Ishikawa (cell line): Measurements from ENCODE around the gene CCDC186.
A peak's percentile ranks its signal among the peaks of the same experiment; 100 is the strongest.

Experiments used
- CEBPB ChIP-seq: IDR thresholded peaks from 2 replicates; pipeline ENCODE4 v1.6.1; 2012
- CREB1 ChIP-seq: IDR thresholded peaks from 2 replicates; pipeline ENCODE4 v1.6.1; 2012; ENCODE audit warnings: low read depth
- EGR1 ChIP-seq: IDR thresholded peaks from 2 replicates; pipeline ENCODE4 v1.6.1; 2012
- FOXM1 ChIP-seq: IDR thresholded peaks from 2 replicates; pipeline ENCODE4 v1.6.1; 2012; ENCODE audit warnings: low read depth, borderline replicate concordance
- MAX ChIP-seq: IDR thresholded peaks from 2 replicates; pipeline ENCODE4 v1.6.1; 2012
- NFIC ChIP-seq: IDR thresholded peaks from 2 replicates; pipeline ENCODE4 v1.6.1; 2012
- RAD21 ChIP-seq: IDR thresholded peaks from 2 replicates; pipeline ENCODE4 v1.6.1; 2012; ENCODE audit warnings: low read depth
- TAF1 ChIP-seq: IDR thresholded peaks from 2 replicates; pipeline ENCODE4 v1.6.1; 2012; ENCODE audit warnings: low read depth, mild to moderate bottlenecking
- TCF12 ChIP-seq: IDR thresholded peaks from 2 replicates; pipeline ENCODE4 v1.6.1; 2012; ENCODE audit warnings: low read depth
- TEAD4 ChIP-seq: IDR thresholded peaks from 2 replicates; pipeline ENCODE4 v1.6.1; 2012
- USF1 ChIP-seq: IDR thresholded peaks from 2 replicates; pipeline ENCODE4 v1.6.1; 2012
- YY1 ChIP-seq: IDR thresholded peaks from 2 replicates; pipeline ENCODE4 v1.6.1; 2012; ENCODE audit warnings: low read depth
- ZBTB7A ChIP-seq: IDR thresholded peaks from 2 replicates; pipeline ENCODE4 v1.6.1; 2012; ENCODE audit warnings: low read depth
- TF ChIP-seq, protein P1 (sequence below): IDR thresholded peaks from 2 replicates; pipeline ENCODE4 v1.6.1; 2012; ENCODE audit warnings: low read depth, mild to moderate bottlenecking

CCDC186 gene

GRCh38 chr10:114212153-114212552 is 38.1 kb upstream of the CCDC186 start:
- TF ChIP-seq TAF1 (no peak), TCF12 (no peak), CREB1 (no peak), CEBPB (no peak), FOXM1 (no peak), TEAD4 (no peak), USF1 (no peak)

DNA sequence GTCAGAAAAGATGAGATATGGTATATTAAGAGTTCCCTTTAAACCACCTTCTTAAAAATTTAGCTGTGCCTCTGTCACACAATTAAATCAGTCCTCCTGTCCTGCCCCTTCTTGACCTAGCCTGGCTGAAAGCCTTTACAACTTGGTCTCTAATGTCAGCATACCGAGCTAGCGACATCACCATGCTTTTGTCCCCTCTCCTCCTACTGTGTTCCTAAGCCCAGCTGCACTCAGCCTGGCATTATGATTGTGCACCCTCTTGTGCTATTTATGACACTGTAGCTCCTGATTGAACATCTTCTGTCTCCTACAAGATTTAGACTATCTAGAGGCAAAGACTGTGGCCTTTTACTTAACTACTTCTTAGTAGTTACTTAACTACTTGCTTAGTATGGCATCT is 34.3 kb upstream of the CCDC186 start:
- TF ChIP-seq ZBTB7A (no peak), TCF12 (0 out of 2 replicates have a peak, but pooled peaks have one; percentile 30), TEAD4 (peak; percentile 82)

GRCh38 chr10:114207349-114207748 is 33.3 kb upstream of the CCDC186 start:
- TF ChIP-seq ZBTB7A (no peak), TEAD4 (no peak), TCF12 (no peak), USF1 (no peak)
- TF ChIP-seq, protein P1, sequence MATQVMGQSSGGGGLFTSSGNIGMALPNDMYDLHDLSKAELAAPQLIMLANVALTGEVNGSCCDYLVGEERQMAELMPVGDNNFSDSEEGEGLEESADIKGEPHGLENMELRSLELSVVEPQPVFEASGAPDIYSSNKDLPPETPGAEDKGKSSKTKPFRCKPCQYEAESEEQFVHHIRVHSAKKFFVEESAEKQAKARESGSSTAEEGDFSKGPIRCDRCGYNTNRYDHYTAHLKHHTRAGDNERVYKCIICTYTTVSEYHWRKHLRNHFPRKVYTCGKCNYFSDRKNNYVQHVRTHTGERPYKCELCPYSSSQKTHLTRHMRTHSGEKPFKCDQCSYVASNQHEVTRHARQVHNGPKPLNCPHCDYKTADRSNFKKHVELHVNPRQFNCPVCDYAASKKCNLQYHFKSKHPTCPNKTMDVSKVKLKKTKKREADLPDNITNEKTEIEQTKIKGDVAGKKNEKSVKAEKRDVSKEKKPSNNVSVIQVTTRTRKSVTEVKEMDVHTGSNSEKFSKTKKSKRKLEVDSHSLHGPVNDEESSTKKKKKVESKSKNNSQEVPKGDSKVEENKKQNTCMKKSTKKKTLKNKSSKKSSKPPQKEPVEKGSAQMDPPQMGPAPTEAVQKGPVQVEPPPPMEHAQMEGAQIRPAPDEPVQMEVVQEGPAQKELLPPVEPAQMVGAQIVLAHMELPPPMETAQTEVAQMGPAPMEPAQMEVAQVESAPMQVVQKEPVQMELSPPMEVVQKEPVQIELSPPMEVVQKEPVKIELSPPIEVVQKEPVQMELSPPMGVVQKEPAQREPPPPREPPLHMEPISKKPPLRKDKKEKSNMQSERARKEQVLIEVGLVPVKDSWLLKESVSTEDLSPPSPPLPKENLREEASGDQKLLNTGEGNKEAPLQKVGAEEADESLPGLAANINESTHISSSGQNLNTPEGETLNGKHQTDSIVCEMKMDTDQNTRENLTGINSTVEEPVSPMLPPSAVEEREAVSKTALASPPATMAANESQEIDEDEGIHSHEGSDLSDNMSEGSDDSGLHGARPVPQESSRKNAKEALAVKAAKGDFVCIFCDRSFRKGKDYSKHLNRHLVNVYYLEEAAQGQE = no peak

DNA sequence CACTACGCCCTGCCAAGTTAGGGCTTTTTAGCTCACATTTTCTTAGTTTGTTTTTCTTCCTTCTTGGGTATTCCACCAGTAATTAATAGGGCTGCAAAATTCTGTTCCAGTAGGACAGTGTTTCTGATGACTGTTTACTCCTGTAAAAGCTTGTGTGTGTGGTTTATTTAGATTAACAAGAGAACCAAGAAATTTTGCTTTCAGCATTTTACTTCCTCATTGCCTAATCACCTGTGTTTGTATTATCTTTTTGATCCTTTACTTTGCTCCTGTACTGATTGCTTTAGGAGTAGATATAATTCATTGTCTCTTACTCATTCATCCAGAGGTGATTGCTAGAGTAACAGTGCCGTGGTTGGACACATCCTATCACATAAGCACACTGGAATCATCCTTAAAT is 32.9 kb upstream of the CCDC186 start:
- TF ChIP-seq, protein P1 = no peak
- TF ChIP-seq ZBTB7A (no peak), YY1 (no peak)

- TF ChIP-seq CEBPB = no peak
- no peak for TF ChIP-seq EGR1
- no peak for TF ChIP-seq NFIC
- TF ChIP-seq FOXM1 = no peak
- TF ChIP-seq CREB1 = no peak
- TF ChIP-seq TEAD4 = no peak
- TF ChIP-seq RAD21 = no peak
- no peak for TF ChIP-seq ZBTB7A
- TF ChIP-seq, protein P1 = no peak
- TF ChIP-seq USF1 = no peak
- no peak for TF ChIP-seq MAX
Observed at GRCh38 chr10:114202812-114203211, 28.8 kb upstream of the CCDC186 start.

DNA sequence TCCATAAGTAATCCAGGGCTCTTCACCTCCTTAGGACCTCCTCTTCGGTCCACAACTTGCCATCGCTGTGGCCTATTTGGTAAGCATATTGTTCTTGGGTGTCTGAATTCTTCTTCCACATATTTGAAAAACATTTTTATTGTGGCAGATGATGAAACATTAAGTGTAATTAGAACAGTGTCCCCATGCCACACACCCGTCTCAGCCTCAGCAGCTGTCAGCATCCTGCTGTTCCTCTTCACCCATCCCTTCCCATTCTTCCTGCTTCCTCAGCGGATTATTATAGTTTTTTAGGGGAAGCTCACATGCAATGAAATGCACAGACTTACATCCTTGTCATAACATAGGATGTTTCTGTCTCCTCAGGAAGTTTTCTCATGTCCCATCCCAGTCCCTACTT is 25.2 kb upstream of the CCDC186 start:
- TF ChIP-seq NFIC (no peak), ZBTB7A (no peak), TCF12 (no peak), EGR1 (no peak), MAX (no peak), FOXM1 (no peak), CEBPB (no peak), TAF1 (no peak)
